ENCODE data around the gene SLC12A9.

DNA sequence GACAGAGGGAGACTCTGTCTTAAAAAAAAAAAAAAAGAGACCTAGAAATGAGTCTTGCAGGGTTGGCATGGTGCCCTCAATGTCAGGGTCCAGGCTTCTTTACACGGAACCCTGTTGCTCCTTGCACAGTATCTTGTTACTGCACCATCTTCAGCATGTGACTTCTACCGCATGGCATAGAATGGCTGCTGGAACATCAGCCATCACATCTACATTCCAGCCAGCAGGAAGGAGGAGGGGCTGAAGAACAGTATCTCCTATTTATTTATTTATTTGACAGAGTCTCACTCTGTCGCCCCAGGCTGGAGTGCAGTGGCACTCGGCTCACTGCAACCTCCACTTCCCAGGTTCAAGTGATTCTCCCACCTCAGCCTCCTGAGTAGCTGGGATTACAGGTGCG, 46.9 kb downstream of the SLC12A9 start:
- TF ChIP-seq POLR2AphosphoS5 (IDR thresholded peaks at IDR 0.05; ENCODE audit: low read depth) (no peak), EZH2 (IDR thresholded peaks at IDR 0.05; ENCODE audit: low read depth, unreplicated experiment) (no peak), JUNB (IDR thresholded peaks at IDR 0.05; ENCODE audit: unreplicated experiment) (no peak), ZNF331 (CRISPR knock-in tag; IDR thresholded peaks at IDR 0.05; ENCODE audit: low read depth) (no peak), CREB1 (CRISPR knock-in tag; IDR thresholded peaks at IDR 0.05; ENCODE audit: low read depth) (no peak)
- TF ChIP-seq, protein P1, sequence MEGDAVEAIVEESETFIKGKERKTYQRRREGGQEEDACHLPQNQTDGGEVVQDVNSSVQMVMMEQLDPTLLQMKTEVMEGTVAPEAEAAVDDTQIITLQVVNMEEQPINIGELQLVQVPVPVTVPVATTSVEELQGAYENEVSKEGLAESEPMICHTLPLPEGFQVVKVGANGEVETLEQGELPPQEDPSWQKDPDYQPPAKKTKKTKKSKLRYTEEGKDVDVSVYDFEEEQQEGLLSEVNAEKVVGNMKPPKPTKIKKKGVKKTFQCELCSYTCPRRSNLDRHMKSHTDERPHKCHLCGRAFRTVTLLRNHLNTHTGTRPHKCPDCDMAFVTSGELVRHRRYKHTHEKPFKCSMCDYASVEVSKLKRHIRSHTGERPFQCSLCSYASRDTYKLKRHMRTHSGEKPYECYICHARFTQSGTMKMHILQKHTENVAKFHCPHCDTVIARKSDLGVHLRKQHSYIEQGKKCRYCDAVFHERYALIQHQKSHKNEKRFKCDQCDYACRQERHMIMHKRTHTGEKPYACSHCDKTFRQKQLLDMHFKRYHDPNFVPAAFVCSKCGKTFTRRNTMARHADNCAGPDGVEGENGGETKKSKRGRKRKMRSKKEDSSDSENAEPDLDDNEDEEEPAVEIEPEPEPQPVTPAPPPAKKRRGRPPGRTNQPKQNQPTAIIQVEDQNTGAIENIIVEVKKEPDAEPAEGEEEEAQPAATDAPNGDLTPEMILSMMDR (conservative IDR thresholded peaks at IDR 0.05; ENCODE audit: low read depth in 2 of 2), result no peak
- TF ChIP-seq, protein P2, sequence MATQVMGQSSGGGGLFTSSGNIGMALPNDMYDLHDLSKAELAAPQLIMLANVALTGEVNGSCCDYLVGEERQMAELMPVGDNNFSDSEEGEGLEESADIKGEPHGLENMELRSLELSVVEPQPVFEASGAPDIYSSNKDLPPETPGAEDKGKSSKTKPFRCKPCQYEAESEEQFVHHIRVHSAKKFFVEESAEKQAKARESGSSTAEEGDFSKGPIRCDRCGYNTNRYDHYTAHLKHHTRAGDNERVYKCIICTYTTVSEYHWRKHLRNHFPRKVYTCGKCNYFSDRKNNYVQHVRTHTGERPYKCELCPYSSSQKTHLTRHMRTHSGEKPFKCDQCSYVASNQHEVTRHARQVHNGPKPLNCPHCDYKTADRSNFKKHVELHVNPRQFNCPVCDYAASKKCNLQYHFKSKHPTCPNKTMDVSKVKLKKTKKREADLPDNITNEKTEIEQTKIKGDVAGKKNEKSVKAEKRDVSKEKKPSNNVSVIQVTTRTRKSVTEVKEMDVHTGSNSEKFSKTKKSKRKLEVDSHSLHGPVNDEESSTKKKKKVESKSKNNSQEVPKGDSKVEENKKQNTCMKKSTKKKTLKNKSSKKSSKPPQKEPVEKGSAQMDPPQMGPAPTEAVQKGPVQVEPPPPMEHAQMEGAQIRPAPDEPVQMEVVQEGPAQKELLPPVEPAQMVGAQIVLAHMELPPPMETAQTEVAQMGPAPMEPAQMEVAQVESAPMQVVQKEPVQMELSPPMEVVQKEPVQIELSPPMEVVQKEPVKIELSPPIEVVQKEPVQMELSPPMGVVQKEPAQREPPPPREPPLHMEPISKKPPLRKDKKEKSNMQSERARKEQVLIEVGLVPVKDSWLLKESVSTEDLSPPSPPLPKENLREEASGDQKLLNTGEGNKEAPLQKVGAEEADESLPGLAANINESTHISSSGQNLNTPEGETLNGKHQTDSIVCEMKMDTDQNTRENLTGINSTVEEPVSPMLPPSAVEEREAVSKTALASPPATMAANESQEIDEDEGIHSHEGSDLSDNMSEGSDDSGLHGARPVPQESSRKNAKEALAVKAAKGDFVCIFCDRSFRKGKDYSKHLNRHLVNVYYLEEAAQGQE (IDR thresholded peaks at IDR 0.05; ENCODE audit: unreplicated experiment), result no peak

Data from GM23338 (cell line).